ENCODE data around the gene LAMA4.

DNA sequence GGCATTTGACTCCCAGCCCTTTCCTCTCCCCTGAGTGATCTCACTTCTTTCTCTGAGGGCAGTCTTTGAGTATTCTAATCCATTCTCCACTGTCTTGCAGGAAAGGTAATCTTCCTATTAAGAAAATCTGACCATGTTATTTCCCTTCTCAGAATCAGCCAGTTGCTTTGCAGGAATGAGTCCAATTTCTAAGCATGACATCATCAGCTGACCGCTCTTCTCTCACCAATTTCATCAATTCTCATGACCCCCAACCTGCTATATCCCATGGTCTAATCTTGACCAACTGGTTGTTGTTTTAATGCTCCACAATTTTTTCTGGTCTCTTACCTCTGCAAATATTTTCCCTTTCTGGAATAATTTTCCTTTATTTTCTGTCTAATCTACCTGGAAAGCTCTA is 93.6 kb downstream of the LAMA4 start:
- TF ChIP-seq, protein P1, sequence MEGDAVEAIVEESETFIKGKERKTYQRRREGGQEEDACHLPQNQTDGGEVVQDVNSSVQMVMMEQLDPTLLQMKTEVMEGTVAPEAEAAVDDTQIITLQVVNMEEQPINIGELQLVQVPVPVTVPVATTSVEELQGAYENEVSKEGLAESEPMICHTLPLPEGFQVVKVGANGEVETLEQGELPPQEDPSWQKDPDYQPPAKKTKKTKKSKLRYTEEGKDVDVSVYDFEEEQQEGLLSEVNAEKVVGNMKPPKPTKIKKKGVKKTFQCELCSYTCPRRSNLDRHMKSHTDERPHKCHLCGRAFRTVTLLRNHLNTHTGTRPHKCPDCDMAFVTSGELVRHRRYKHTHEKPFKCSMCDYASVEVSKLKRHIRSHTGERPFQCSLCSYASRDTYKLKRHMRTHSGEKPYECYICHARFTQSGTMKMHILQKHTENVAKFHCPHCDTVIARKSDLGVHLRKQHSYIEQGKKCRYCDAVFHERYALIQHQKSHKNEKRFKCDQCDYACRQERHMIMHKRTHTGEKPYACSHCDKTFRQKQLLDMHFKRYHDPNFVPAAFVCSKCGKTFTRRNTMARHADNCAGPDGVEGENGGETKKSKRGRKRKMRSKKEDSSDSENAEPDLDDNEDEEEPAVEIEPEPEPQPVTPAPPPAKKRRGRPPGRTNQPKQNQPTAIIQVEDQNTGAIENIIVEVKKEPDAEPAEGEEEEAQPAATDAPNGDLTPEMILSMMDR (IDR thresholded peaks at IDR 0.05; ENCODE audit: insufficient read depth, low read length, poor library complexity, severe bottlenecking): no peak
- no peak for TF ChIP-seq EZH2phosphoT487 (conservative IDR thresholded peaks at IDR 0.05; ENCODE audit: low read length)
